NT2/D1 (cell line): ENCODE results near the gene RING1.

Source experiments
- YY1 ChIP-seq: IDR thresholded peaks from 2 replicates; pipeline ENCODE4 v1.6.1; 2011; ENCODE audit not compliant: insufficient read length, insufficient read depth
- ZNF274 ChIP-seq: IDR thresholded peaks from 2 replicates; pipeline ENCODE4 v1.6.1; 2011; ENCODE audit warnings: mild to moderate bottlenecking, low read depth, low read length

DNA sequence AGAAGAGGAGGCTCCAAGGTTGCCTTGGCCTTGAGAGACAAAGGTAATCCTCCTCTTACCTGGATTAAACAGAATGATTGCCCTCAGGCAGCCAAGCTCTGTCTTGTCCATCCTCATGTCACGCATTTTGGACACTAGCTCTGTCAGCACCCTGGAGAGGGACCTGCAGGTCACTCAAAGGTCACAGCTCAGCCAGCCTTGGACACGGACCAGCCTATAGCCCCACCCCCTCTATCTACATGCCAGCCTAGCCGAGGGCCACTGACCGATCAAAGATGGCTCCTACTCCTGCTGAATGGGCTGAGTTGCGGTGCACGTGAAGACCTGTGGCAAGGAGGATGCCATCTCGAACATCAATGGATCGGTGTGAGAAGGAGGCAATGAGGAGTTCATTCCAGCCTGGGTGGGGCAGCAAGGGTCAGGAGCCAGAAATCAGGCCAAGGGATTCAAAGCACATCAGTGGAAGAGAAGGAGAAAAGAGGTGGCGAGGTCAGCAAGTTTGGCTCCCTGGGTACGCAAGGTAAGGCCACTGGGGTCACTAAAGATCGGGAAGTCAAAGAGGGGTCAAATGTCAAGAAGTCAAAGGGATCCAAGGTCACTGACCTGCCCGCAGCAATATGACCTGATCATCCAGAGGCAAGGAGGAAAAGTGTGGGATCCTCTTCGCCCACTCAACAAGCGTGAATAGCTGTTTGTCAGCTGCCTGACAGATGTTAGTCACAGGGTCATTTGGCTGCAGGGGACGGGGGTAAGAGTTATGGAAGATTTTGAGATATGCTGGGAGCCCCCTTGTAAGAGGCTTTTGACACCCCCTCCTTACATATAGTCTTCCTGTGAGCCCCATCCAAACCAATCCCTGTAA lies 12.8 kb upstream of the RING1 start:
- TF ChIP-seq ZNF274 (no peak), YY1 (no peak)
